GM21515 (cell line): Measurements from ENCODE around the gene GTPBP10.
"Not testable (repeated sequence)": the region's sequence is repeated elsewhere in the genome, so short reads cannot be mapped to it uniquely, and the experiment has no call there.

ENCODE experiments used
- ATAC-seq: cut with Tn5 transposase; IDR thresholded peaks from one replicate; pipeline ENCODE4 v1.9.1; 2021; ENCODE audit not compliant: unreplicated experiment

The GTPBP10 gene, protein sequence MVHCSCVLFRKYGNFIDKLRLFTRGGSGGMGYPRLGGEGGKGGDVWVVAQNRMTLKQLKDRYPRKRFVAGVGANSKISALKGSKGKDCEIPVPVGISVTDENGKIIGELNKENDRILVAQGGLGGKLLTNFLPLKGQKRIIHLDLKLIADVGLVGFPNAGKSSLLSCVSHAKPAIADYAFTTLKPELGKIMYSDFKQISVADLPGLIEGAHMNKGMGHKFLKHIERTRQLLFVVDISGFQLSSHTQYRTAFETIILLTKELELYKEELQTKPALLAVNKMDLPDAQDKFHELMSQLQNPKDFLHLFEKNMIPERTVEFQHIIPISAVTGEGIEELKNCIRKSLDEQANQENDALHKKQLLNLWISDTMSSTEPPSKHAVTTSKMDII

DNA sequence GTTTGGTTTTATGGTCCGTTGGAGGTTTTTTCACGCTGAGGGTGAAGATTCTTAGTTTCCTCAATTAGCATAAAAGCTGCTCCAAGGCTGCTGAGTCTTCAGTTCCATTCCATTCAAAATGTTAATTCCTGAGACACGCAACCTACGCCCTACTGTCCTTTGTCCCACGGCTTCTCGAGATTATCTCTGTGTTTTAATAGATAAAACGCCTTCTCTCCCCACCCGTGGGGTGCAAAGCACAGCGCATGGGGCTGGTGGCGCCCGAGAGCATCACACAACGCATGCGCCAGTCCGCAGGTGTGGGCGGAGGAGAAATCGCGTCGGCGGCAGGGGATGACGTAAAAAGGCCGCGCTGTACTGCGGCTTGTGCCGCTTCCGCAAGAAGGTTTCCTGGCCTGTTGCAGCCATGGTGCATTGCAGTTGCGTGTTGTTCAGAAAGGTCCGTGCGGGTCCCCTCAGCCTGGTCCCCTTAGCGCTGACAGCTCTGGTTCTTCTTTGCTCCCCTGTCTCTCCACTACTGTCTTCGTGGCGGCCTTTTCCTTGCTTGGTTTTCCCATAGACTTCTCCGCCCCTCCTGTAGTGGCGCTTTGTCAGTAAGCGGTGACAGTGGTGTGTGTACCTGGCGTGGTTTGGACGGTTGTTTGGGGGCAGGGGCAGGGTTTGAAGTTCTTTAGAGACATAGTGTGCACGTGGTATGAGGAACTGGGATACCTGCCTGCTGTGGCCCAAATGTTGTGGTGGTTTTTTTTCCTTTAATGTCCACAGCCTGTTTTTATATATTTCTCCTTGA, at the start of gene GTPBP10:
TSS of gene GTPBP10 (plus strand) at position 381 of the 790 bp plus-strand sequence. CDS start at position 407, 26 bp downstream.
- ATAC-seq: peak; percentile 95

DNA sequence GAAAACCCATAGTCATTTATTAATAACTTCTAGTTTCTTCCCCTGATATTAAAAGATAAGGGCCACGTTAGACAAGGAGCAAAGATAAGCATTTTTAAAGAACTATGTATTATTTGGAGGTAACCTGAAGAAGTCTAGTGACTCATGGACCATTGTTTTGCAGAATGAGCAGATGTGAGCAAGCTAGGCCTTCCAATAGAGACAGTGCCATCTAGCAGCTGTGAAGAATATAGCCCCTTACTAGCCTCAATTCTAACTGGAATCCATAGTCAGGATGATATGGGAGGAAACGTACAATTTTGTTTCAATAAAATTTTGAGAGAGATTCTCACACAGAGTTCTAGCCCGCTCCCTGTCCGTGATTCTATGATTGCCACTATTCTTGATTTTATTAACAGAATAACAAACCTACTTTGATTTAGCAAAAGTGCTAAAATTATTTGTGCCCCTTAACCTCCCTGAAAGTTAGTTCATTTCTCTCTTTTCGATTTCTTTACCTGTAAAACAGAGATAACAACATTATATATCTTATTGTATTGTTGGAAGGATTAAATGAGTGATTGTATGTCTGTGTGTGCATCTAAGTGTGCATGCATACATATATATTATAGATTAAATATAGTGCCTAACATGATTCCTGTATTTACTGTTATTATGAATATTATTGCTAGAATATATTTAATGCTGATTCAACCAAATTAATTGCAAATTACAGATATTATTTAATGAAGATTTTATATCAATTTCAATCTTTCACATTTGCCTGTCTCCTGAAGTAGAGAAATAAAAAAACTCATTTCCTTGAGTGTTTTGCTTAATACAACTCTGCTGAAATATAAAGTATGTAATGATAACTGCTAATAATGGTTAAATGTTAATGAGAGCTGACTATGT, 48.1 kb upstream of the GTPBP10 start:
- ATAC-seq: peak; percentile 87

DNA sequence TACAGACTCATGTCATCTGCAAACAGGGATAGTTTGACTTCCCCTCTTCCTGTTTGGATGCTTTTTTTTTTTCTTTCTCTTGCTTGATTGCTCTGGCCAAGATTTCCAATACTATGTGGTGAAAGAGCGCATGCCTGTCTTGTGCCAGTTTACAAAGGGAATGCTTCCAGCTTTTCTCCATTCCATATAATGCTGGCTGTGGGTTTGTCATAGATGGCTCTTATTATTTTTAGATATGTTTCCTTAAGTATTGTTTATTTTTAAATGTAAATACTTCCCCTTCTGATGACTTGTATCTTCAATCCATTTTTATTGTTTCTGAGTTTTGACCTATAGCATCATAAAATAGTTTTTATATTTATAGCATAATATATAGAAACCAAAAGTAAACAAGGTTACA, 43.3 kb upstream of the GTPBP10 start:
- ATAC-seq: no peak

DNA sequence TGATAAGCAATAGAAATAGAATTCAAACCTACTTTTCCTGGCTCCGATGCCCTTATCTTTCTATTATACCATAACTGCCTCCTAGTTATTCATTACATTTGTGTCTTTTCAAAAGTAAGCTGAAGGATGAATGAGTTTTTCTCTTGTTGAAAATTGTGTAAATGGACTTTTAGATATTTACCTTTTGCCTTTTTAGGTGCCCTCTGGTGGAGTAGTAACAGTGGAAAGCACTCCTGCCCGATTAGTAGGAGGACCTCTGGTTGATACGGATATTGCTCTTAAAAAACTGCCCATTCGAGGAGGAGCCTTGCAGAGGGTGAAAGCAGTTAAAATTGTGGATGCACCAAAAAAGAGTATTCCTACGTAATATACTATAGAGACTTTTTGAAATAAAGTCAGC, 36.6 kb upstream of the GTPBP10 start:
- no peak for ATAC-seq

DNA sequence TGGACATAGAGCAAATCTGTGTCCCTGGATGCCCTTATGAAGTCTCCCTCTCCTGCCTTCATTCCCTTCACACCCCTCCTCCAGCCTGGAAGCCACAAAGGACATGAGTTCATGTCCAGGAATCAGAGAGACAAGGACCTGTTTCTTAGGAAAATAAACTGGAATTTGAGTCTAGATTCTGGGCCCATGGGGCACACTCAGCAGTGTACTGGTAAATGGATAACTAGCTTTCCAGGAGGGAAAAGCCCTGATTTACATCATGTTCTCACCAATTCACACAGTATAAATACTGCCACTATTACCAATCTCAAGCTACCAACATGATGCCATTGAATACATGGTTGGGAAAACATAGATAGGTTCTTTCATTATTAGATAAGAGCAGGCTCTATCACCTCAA, 35.3 kb upstream of the GTPBP10 start:
- no peak for ATAC-seq

DNA sequence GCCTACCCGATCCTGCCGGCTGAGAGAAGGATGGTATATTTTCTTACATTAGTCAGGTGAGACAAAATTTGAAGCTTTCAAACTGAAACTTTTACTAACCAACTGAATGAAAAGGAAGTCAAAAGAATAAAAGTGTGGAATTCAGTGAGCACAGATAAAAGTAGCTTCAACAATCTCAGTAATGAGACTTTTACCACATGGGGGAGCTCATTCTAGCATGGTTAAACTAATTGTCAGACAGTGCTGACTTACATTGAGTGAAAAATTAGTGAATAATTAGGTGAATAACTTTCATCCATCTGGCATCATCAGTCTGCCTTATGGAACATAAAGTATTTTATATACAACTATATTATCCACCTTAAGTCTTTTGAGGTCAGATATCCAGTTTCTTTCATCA, 33.8 kb upstream of the GTPBP10 start:
- no peak for ATAC-seq

DNA sequence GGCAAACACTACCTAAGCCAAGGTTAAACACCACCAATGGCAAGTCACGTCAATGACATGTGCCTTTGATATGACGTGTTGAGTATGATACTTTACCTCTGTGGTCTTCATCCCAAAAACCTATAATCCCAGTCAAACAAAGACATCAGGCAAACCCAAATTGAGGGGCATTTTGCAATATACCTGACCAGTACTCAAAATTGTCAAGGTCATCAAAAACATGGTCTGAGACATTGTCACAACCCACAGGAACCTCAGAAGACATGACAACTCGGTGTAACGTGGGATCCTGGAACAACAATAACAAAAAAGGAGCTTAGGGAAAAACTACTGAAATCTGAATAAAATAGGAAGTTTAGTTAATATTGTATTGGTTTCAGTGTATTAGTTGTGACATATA, 32.6 kb upstream of the GTPBP10 start:
- ATAC-seq: no peak

DNA sequence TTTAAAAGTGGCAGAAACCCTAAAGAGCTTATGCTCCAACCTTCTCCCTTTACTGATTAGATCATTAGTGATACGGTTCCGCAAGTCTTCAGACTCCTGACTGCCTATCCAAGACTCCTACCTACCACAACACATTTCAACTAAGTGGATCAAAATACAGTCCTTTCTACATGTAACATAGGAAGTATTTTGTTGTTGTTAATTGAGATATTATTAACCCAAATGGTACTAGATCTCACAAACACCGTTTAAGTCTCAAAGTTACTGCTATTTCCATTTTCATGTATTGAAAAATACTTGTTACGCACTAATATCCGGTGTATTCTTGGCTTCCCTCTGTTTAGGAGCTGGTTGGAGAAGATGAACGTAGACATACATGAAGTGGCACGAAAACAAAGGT, 26.5 kb upstream of the GTPBP10 start:
- ATAC-seq: no peak

DNA sequence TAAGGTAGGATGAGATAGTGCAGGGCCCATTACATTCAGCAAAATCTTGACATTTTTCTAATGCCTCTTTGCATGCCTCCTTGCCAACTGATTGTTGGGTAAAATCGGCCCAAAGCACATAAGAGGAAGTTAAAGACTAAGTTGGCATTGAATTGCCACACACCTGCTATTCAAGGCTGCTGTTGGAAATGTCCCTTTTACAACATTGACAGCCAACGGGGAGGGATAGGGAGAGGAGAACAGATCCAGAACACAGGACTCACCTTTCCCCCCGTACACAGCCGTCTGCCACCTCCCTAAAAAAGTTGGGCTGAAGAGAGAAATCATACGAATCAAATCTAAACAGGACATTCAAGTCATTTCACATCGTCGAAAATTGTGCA, 26.1 kb upstream of the GTPBP10 start:
- no peak for ATAC-seq

DNA sequence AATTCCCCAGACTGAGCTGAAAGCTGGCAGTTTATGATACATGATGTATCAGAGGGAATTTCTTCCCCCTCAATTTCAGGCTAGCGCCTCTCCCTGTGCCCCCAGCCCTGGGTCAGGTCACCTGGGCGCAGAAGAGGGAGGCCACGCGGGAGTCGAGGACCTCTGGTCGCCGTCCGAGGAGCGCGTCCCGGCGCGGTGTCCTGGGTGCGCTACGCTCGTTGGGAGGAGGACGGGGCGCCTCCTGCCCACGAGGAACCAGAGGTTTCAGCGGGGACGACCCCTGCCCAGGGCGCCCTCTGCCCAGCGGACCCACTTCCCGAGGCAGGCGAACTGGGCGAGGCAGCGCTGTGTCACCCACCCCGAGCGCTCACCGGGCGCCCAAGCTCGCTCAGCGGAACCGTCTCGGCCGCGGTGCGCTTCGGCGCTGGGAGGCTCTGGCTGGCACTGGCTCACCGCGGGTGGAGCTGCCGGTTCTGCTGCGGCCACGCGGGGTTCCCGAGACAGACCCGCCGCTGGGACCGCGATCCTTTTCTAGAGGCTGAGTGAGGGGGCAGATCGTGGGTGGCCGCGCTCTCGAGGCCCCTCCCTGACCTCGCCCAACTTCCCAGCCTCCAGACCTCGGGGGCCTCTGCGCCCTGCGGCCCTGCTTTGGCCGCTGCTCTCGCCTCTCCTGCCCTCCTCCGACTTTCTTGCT, 25.6 kb upstream of the GTPBP10 start, which contains the start of gene FAM237B:
TSS of gene FAM237B (minus strand) at position 504 of the 694 bp plus-strand sequence. CDS start 1,556 bp downstream, outside the sequence.
- no peak for ATAC-seq

DNA sequence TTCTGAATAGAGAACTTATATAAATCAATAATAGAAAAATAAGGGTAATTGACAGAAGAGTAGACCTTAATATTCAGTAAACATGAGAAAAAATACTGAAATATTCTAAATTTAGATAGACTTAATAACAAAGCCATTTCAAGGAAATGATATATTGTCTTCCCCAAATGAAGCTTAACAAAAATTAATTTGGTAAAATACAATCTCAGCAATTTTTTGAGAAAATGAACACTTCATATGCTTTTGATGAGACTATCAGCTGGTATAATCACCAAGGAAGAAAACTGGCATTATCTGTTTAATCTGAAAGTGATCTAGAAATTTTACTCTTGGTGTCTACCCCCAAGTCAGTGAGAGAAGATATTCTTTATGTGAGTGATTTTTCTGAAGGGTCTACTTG, 23.7 kb upstream of the GTPBP10 start:
- ATAC-seq: no peak

DNA sequence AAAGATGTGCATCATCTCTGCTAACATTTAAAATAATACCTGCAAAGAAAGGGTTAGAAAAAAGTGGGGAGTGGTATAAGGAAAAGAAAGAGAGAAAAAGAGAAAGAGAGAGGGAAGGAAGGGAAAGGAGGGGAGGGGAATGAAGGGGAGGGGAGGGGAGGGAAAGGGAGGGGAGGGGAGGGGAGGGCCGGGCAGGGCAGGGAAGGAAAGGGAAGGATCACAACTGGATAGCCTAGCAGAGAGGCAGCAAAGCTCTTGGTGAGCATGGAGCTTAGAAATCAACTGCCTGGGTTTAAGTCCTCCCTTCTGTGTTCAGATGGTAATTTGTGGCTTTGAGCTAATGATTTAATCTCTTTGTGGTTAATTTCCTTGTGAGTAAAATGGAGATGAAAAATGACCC, 20.0 kb upstream of the GTPBP10 start:
- ATAC-seq: no peak

DNA sequence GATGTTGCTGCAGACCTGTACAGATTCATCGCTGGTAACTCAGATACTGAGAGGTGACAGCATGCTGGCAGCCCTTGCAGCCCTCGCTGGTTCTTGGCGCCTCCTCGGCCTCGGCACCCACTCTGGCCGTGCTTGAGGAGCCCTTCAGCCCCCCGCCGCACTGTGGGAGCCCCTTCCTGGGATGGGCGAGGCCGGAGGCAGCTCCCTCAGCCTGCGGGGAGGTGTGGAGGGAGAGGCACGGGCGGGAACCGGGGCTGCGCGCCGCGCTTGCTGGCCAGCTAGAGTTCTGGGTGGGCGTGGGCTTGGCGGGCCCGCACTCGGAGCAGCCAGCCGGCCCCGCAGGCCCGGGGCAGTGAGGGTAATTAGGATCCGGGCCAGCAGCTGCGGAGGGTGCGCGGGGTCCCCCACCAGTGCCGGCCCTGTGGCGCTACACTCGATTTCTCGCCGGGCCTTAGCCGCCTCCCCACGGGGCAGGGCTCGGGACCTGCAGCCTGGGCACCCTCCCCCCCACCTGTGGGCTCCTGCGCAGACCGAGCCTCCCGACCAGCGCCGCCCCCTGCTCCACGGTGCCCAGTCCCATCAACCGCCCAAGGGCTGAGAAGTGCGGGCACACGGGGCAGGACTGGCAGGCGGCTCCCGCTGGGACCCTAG, 12.2 kb upstream of the GTPBP10 start:
- ATAC-seq: no peak

DNA sequence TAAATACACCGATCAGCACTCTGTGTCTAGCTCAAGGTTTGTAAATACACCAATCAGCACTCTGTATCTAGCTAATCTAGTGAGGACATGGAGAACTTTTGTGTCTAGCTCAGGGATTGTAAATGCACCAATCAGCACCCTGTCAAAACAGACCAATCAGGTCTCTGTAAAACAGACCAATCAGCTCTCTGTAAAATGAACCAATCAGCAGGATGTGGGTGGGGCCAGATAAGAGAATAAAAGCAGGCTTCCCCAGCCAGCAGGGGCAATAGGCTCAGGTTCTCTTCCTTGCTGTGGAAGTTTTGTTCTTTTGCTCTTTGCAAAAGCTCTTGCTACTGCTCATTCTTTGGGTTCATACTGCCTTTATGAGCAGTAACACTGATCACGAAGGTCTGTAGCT, 11.6 kb upstream of the GTPBP10 start:
- ATAC-seq: not testable (repeated sequence)

DNA sequence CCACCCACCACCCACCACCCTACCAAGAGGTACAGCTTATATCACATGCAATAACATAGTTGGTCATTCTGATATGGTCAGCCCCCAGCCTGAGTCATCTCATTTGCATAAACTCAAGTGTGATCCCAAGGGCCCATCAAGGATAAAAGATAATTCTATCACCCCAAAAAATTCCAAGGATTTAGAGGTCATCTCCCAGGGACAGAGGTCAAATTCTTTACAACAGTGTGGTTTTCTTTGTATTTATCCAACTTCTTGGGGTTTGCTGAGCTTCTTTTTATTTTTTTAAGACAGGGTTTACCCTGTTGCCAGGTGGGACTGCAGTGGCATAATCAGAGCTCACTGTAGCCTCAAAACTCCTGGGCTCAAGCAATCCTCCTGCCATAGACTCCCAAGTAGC, 9.4 kb upstream of the GTPBP10 start:
- ATAC-seq: no peak

DNA sequence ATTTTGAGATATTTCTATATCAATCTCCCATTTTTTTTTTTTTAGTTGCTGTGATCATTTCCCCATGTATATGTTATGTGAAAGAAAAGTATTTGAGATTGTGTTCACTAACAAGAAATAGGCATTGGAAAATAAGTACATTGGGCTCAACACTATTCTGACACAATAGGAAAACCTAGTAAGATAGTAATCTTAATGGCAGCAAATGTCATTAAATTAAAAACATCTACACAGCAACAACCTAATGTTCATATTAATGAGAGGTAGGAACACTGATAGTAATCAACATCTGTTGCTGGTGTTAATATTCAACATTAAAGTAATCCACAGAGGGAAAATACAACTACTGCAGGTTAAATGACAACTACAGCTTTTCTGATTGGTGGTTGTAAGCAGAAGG, 1.5 kb upstream of the GTPBP10 start:
- ATAC-seq: no peak

DNA sequence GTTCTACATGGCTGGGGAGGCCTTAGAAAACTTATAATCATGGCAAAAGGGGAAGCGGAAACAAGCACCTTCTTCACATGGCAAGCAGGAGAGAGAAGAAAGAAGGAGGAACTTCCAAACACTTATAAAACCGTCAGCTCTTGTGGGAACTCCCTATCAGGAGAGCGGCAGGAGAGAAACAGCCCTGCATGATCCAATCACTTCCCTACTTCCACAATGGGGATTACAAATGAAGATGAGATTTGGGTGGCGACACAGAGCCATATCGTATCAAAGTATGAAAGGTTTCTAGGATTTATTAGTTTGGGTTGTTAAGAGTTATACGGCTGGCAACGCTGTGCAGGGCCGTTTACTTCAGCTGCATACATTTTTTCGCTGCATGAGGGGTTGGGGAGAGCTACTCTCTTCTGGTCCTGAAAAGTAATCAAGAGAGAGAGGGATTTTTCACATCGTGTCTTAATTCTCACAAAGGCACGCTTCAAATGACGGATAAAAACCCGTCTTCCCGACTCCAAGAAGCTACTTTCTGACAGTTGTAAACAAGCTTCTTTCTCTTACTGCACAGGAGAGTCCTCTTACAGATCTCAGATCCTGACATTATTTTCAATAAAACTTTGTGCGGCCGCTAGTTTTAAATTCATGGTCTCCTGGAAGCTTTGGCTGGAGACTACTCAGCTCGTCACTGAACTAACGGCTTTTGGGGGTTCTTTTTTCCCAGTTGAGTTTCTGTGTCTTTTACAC, 751 bp upstream of the GTPBP10 start:
- ATAC-seq: peak; percentile 18

DNA sequence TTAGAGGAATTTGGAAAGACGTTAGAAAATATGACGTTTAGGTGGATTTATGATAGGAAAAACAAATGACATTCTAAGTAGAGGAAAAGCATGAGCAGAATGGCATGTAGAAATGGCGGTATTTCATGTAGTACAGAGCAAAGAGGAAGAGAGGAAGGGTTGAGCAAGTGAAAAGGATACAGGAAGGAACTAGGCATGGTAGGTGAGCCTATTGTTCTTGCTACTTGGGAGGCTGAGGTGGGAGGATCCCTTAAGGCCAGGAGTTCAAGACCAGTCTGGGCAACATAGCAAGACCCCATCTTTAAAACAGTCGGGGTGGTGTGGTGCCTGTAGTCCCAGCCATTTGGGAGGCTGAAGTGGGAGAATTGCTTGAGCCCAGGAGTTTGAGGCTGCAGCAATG, 1.2 kb downstream of the GTPBP10 start:
- no peak for ATAC-seq

DNA sequence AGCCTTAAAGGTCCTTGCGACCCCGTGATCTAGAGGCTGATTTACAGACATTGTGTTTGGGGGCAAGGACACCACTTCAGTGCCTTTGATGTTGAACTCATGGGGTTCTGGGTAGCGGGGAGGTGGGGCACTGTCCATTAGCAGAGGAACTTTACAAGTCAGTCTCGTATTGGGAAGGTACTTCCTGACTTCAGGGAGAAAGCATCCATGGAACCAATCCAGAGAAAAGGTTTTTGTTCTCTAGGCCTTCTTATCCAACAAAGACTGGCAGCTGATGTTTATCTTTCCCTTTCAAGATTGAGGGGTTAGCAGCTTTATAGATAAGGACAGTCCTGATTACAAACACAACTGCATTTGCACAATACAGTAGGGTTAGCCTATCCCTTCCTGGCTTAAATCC, 2.8 kb downstream of the GTPBP10 start:
- ATAC-seq: no peak
